ENCODE results near the gene CUX1. TPM values are rescaled to one million over a fixed set of nuclear protein-coding genes. Genes with fewer than 3 reads are reported as not detected.
A peak's percentile ranks its signal among the peaks of the same experiment; 100 is the strongest.
"Not testable (repeated sequence)": the region's sequence is repeated elsewhere in the genome, so short reads cannot be mapped to it uniquely, and the experiment has no call there.

CUX1 gene
- total RNA-seq, 8 experiments from 2014 or later = 9.2 to 52.7 (median 24.2) TPM

DNA sequence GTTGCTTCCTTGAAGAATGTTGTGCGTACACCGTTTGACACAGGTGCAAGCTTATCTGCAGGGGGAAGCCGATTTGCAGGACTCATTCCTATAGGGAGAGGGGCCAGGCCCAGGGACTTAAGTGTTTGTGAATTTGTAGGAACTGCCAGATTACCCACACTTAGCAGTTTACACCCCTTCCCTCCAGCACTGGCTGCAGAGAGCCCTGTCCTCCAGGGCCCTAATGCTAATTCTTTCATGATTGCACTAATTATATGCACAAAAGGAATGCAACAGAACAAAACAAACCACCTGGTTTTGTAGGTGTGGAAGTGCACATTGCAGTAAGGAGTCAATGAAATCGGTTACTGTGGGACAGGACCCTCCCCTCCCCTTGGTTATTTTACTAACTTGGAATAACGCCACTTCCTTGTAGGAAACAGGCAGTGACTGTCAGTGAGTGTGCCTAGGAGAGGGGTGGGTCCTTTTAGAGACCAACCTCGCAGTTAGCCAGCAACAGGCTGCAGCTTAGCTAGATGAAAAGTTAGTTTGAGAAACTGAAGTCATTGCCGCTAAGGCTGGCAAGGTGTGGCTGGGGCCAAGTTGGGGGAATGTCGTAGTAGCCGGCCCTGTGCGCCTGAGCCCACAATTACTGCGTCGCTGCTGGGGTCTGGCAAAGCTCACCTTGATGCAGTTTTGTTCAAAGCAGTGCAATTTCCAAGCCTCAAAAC, 60.6 kb downstream of the CUX1 start:
- Histone ChIP-seq H3K27ac (no peak overlapping the region), H3K4me3 (no peak overlapping the region), H3K4me1 (replicated peaks in 1 of 2) (peaks cover 32 to 39% of the 10 kb centered on the region in 2 donors)
- in situ Hi-C loops (cut with MboI; ENCODE audit: low pct_unique_long_range_greater_than_20kb in 2 of 9, low sequenced_read_pairs in 9 of 9, unreplicated experiment in 9 of 9) = no loop called here
- WGBS, 10 experiments = 67 to 100% (median 80%) methylated on average over 1 to 10 of the region's 12 CpGs; no CpG with 5 or more reads in 1 of the 10 experiments
- ATAC-seq (replicated peaks in 6 of 8) = no peak

DNA sequence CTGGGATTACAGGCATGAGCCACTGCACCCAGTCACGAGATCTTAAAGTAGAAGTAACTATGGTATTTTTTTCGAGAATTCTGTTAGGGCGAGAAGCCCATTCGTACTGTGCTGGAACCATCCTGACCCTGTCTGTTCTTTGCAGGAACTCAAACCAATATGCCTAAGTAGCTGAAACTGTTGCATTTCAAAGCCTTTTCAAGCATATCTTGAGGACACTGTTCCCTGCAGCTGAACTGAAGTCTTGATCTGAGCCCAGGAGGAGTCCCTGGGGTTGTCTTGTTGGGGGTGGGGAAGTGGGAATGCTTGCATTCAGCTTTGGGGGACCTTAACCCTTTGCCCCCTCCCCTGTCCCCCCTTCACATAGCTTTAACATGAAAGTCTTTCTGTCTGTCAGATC, 61.5 kb downstream of the CUX1 start:
- no peak for ATAC-seq (replicated peaks in 6 of 8)
- in situ Hi-C loops (cut with MboI; ENCODE audit: low pct_unique_long_range_greater_than_20kb in 2 of 9, low sequenced_read_pairs in 9 of 9, unreplicated experiment in 9 of 9) = no loop called here
- H3K4me3 ChIP-seq = no peak overlapping the region
- H3K27ac ChIP-seq = no peak overlapping the region
- 70 to 100% (median 93%) methylated on average over 1 to 3 of the region's 4 CpGs; no CpG with 5 or more reads in 4 of the 10 experiments for WGBS, 10 experiments
- H3K4me1 ChIP-seq (replicated peaks in 1 of 2) = peaks cover 37 to 43% of the 10 kb centered on the region in 2 donors

DNA sequence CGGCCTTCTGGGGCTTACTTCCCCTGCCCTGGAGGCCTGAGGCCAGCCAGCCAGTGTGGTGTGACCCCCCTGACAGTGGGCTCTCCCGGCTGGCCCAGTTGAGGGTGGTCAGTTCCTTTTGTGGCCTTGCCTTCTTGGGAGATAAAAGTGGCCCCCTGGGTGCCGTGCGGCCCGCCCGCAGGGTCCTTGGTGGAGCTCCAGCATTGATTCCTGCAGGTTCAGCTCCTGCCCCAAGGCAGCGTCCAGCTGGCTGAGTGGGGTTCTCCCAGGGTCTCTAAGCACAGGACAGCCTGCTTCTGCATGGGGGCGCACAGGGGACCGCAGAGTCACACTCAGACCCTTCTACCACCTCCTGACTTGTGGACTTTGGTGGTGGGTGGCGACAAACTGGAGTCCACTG, 62.1 kb downstream of the CUX1 start:
- Histone ChIP-seq H3K27ac (no peak overlapping the region), H3K4me1 (replicated peaks in 1 of 2) (peaks cover 36 to 41% of the 10 kb centered on the region in 2 donors), H3K4me3 (no peak overlapping the region)
- WGBS, 10 experiments = 100% methylated on average over 1 to 2 of the region's 10 CpGs; no CpG with 5 or more reads in 6 of the 10 experiments
- ATAC-seq (replicated peaks in 6 of 8) = no peak
- in situ Hi-C loops (cut with MboI; ENCODE audit: low pct_unique_long_range_greater_than_20kb in 2 of 9, low sequenced_read_pairs in 9 of 9, unreplicated experiment in 9 of 9) = no loop called here

DNA sequence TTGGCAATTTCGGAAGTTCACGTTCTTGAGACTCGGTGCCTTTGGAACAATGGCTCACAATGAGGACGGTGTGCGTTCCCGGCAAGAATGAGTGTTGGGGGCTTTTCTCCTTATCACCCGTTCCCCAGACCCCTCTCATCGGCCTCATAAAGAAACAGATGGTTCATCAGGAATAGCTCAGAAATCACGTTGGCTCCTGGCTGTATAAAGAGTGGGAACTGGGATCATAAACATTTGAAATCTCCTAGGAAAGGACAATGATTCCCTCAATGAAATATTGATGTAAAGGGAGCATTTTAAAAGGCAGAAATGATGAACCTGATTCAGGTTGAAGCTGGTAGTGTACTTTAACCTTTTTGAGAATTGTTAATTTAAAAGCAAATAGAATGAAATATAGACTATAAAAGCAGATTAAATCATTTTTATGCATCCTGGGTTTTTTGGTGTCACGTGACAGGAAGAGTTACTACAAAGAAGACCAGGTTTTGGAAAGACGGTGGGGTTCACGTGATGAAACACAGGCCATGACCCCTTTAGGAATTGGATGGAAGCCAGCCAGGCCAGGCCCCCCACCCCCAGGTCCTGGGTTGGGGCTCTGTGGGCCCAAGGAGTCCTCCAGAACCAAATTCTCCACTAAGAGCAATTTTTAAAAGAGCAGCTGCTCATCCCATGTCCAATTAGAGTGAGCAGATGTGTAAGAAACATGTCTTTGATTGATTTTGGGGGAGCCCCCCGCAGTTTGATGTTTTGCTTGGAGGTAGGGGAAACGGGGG, 63.0 kb downstream of the CUX1 start:
- no peak overlapping the region for H3K27ac ChIP-seq

DNA sequence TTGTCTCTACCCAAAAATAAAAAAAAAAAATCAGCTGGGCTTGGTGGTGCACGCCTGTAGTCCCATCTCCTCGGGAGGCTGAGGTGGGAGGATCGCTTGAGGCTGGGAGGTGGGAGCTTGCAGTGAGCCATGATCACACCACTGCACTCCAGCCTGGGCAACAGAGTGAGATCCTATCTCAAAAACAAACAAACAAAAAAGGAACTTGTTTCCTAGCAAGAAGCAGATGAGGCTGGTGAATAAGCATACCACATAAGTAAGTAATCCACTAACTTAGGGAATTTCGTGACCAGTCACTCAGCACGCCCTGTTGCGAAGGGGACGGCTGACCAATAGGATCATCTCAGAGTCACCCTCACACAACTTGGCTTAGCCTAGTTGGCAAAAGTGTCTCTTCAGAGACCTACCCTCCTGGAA, 64.6 kb downstream of the CUX1 start:
- peaks cover 42 to 45% of the 10 kb centered on the region in 2 donors for H3K4me1 ChIP-seq (replicated peaks in 1 of 2)
- ATAC-seq (replicated peaks in 6 of 8) = peak in 2 of 8 experiments; percentile 28 to 45
- H3K4me3 ChIP-seq = no peak overlapping the region
- in situ Hi-C loops (cut with MboI; ENCODE audit: low pct_unique_long_range_greater_than_20kb in 2 of 9, low sequenced_read_pairs in 9 of 9, unreplicated experiment in 9 of 9) = no loop called here
- H3K27ac ChIP-seq = no peak overlapping the region
- 71 to 100% (median 89%) methylated on average over 1 to 6 of the region's 7 CpGs; no CpG with 5 or more reads in 3 of the 10 experiments for WGBS, 10 experiments

More for the DNA sequence above, 63.0 kb downstream of the CUX1 start:
- Histone ChIP-seq H3K4me3 (no peak overlapping the region), H3K4me1 (replicated peaks in 1 of 2) (peaks cover 42 to 45% of the 10 kb centered on the region in 2 donors)
- WGBS, 10 experiments = 45 to 94% (median 75%) methylated on average over 1 to 12 of the region's 14 CpGs
- ATAC-seq (replicated peaks in 6 of 8) = no peak
- in situ Hi-C loops (cut with MboI; ENCODE audit: low pct_unique_long_range_greater_than_20kb in 2 of 9, low sequenced_read_pairs in 9 of 9, unreplicated experiment in 9 of 9) = no loop called here

DNA sequence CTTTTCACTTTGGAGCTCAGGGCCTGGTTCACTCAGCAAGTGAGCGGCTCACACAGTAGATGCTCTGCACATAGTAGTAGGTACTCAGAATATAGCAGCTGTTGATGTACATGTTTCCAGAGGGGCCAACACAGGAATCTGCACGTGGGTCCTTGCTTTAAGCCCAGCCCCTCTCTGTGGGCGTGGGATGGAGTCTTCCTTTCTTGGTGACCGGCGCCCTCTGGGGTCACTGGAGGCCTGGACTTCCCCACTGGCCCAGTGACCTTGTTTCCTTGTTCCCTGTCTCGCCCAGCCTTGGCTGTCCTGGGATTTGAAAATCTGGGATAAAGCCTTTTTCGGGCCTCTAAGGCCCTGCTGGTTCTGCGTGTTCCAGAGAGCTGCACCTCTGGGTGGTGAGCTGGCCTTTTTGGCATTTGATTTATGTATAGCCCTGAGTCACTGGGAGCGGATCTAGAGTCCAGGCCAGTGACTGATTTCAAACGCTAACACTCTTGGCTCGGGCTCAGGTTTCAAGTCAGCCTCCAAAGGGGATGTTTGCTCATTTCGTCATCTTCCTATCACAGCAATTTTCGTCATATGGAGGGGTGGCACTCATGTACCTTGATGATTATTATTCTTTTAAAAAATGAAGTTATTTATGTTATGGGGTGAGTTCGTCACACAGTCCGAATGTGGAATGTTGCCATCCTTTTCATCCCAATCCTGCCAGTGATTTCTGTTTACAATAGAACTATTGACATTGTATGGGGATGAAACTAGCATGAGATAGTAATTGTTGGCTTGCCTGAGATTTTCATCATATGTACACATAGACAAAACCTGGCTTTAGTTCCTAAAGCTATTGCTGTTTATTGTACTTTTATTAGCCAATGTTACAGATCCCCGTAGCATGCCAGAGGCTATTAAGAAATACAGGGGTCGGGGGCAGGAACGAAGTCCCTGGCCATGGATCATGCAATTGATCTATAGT, 65.5 kb downstream of the CUX1 start:
- Histone ChIP-seq H3K27ac (peak overlapping the region; percentile 38 to 45), H3K4me3 (no peak overlapping the region), H3K4me1 (replicated peaks in 1 of 2) (peaks cover 42 to 45% of the 10 kb centered on the region in 2 donors)
- WGBS, 10 experiments = 13 to 100% (median 75%) methylated on average over 2 to 12 of the region's 18 CpGs
- in situ Hi-C loops (cut with MboI; ENCODE audit: low pct_unique_long_range_greater_than_20kb in 2 of 9, low sequenced_read_pairs in 9 of 9, unreplicated experiment in 9 of 9) = no loop called here
- peak; percentile 78 to 96 (median 90) for ATAC-seq (replicated peaks in 6 of 8)

DNA sequence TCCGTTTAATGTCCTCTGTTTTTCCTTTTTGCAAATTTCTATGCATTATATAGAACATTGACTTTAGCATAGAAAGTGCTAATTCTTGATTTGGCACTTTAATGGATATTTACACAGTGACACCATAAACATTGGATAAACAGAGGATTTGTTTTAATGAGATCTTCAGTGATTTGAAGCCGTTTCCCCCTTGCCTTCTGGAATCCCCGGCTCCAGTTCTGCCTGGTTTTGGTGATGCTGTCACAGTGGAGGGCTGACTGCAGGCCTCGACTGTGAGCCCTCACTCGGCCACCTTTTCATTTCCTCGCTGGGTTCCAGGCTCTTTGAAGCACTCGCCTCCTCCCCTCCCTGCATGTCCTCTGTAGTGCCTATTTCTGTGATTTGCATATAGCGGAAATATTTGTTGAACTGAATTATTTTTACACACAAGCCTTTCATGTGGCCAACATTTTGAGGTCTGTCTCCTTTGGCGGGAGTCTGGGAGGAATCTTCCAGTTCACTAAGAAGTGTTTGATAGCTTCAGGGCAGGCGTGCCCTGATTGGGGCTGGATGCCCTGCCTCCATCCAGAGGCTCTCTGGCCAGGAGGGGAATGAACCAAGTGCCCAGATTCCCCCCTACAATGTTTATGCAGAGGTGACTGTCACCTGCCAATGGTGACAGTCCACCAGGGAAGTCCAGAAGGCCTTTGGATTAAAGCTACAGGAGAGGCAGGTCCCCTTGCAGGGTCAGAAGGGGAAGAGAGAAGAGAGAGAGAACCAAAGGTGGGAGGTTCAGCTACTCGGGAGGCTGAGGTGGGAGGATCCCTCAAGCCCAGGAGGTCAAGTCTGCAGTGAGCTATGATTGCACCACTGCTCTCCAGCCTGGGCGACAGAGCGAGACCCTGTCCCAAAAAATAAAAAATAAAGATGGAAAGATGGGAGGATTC, 67.5 kb downstream of the CUX1 start:
- WGBS, 10 experiments = 30 to 93% (median 78%) methylated on average over 1 to 8 of the region's 13 CpGs
- Histone ChIP-seq H3K4me3 (no peak overlapping the region), H3K4me1 (replicated peaks in 1 of 2) (peaks cover 40% of the 10 kb centered on the region in 2 donors), H3K27ac (no peak overlapping the region)
- in situ Hi-C loops (cut with MboI; ENCODE audit: low pct_unique_long_range_greater_than_20kb in 2 of 9, low sequenced_read_pairs in 9 of 9, unreplicated experiment in 9 of 9) = no loop called here
- peak in 6 of 8 experiments; percentile 21 to 80 (median 54) for ATAC-seq (replicated peaks in 6 of 8)

DNA sequence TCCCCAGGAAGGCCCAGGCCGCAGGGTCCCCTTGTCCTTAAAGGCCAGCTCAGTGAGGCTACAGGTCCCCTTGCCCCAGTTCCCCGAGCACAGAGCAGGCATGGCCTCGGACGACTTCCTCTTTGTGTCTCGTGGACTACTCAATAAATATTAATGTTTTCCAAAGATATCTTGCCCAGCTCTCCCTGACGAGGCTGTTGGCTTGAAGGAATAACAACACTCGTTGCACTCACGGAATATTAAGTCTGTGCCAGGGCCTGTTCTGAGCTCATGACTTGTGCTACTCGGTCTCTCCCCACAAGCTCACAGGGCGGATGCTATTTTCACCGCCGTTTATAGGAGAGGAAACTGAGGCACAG, 68.2 kb downstream of the CUX1 start:
- no peak for ATAC-seq (replicated peaks in 6 of 8)

DNA sequence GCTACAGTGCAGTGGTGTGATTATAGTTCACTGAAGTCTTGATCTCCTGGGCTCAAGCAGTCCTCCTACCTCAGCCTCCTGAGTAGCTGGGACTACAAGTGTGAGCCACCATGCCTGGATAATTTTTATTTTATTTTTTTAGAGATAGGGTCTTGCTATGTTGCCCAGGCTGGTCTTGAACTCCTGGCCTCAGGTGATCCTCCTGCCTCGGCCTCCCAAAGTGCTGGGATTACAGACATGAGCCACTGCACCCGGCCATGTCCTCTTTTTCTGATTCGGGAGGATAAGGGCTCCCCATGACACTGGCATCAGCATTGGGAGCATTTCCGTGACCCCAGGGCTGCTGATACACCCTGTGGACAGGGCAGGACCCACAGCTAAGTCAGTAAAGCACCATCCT, 69.9 kb downstream of the CUX1 start:
- H3K4me1 ChIP-seq (replicated peaks in 1 of 2) = peaks cover 24 to 25% of the 10 kb centered on the region in 2 donors
- ATAC-seq (replicated peaks in 6 of 8); in situ Hi-C loops (cut with MboI; ENCODE audit: low pct_unique_long_range_greater_than_20kb in 2 of 9, low sequenced_read_pairs in 9 of 9, unreplicated experiment in 9 of 9); H3K27ac ChIP-seq; H3K4me3 ChIP-seq: not testable (repeated sequence)
- WGBS, 10 experiments = 89 to 100% (median 99%) methylated on average over 1 to 4 of the region's 4 CpGs; no CpG with 5 or more reads in 4 of the 10 experiments

More for the DNA sequence above, 68.2 kb downstream of the CUX1 start:
- H3K4me3 ChIP-seq = no peak overlapping the region
- H3K27ac ChIP-seq = no peak overlapping the region
- in situ Hi-C loops (cut with MboI; ENCODE audit: low pct_unique_long_range_greater_than_20kb in 2 of 9, low sequenced_read_pairs in 9 of 9, unreplicated experiment in 9 of 9) = no loop called here
- H3K4me1 ChIP-seq (replicated peaks in 1 of 2) = peaks cover 33 to 34% of the 10 kb centered on the region in 2 donors
- WGBS, 10 experiments = 38 to 100% (median 94%) methylated on average over 1 to 8 of the region's 12 CpGs; no CpG with 5 or more reads in 2 of the 10 experiments

DNA sequence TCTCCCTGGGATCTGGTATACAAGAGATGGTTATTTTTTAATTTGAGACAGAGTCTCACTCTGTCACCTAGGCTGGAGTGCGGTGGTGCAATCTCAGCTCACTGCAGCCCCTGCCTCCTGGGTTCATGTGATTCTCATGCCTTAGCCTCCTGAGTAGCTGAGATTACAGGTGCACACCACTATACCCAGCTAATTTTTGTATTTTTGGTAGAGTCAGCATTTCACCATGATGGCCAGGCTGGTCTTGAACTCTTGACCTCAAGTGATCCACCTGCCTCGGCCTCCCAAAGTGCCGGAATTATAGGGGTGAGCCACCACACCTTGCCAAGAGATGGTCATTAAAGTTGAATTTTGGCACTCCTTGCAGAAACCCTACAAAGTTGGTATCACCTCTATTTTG, 71.1 kb downstream of the CUX1 start:
- H3K27ac ChIP-seq; ATAC-seq (replicated peaks in 6 of 8); in situ Hi-C loops (cut with MboI; ENCODE audit: low pct_unique_long_range_greater_than_20kb in 2 of 9, low sequenced_read_pairs in 9 of 9, unreplicated experiment in 9 of 9); H3K4me3 ChIP-seq: not testable (repeated sequence)
- peaks cover 13 to 22% of the 10 kb centered on the region in 2 donors for H3K4me1 ChIP-seq (replicated peaks in 1 of 2)
- 89 to 100% (median 100%) methylated on average over 1 to 3 of the region's 3 CpGs; no CpG with 5 or more reads in 3 of the 10 experiments for WGBS, 10 experiments

DNA sequence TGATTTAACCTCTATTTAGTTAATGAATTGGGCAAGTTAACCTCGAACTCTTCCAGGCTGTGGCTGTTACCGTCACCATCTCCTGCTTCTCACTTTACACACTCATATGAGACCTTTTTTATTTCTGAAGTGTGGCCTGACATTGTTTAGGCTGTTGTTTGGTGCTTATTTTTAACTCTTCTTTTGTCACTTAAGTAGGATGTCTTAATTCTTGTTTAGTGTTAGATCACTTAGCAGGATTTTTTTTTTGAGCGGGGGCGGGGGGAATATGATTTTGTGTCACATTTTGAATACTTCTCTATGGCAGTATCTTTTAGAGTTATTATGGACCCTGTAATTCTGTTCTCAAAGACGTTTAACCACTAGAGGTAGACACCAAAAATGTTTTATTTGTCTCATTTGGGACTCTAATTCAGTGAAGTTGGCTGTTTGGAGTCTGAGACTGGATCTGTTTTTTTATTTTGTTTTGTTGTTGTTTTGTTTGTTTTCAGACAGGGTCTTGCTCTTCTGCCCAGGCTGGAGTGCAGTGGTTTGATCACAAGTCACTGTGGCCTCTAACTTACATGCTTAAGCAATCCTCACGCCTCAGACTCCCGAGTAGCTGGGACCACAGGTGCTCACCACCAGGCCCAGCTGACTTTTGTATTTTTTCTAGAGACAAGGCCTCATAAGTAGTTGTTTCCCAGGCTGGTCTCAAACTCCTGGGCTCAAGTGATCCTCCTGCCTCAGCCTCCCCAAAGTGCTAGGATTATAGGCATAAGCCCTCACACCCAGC, 73.5 kb downstream of the CUX1 start:
- H3K27ac ChIP-seq = no peak overlapping the region
- ATAC-seq (replicated peaks in 6 of 8) = no peak
- 62 to 98% (median 87%) methylated on average over 1 to 7 of the region's 7 CpGs; no CpG with 5 or more reads in 1 of the 10 experiments for WGBS, 10 experiments
- in situ Hi-C loops (cut with MboI; ENCODE audit: low pct_unique_long_range_greater_than_20kb in 2 of 9, low sequenced_read_pairs in 9 of 9, unreplicated experiment in 9 of 9) = no loop called here
- no peak overlapping the region for H3K4me3 ChIP-seq
- peaks cover 3 to 15% of the 10 kb centered on the region in 2 donors for H3K4me1 ChIP-seq (replicated peaks in 1 of 2)

All from motor neuron (in vitro differentiated cells).